Breast epithelium (tissue), 4 donors: Measurements from ENCODE around the gene HOXB4. TPM values are rescaled to one million over a fixed set of nuclear protein-coding genes. Genes with fewer than 3 reads are reported as not detected.

Experiments used
- DNase-seq, 2 donors: peaks; one replicate each; pipeline ENCODE4 v3.0.0-alpha.2; 2019; ENCODE audit warnings: low spot score in 2 of 2
- H3K27ac ChIP-seq, 2 donors: fragments of 200-600 bp; sonication (generic) in 1 of 2; one replicate each; pipeline ENCODE4 v1.5.1; 2016 to 2019; ENCODE audit warnings: mild to moderate bottlenecking in 1 of 2
- H3K27me3 ChIP-seq, 2 donors: fragments of 200-600 bp; sonication (generic) in 1 of 2; one replicate each; pipeline versions ENCODE4 v1.5.1 to v1.6.0; 2017 to 2019; ENCODE audit warnings: control low read depth in 1 of 2, mild to moderate bottlenecking in 1 of 2
- H3K36me3 ChIP-seq: fragments of 200-600 bp; one replicate; pipeline ENCODE4 v1.5.1; 2019
- H3K4me1 ChIP-seq, 2 donors: fragments of 200-600 bp; sonication (generic); one replicate each; pipeline ENCODE4 v1.5.1; 2016 to 2019; ENCODE audit warnings: control low read depth in 1 of 2
- H3K4me3 ChIP-seq, 3 donors: fragments of 200-600 bp; sonication (generic); 1 replicate in 2 of 3; 2 replicates in 1 of 3; pipeline ENCODE4 v1.5.1; 2016 to 2019; ENCODE audit warnings: mild to moderate bottlenecking in 3 of 3, moderate library complexity in 2 of 3
- H3K9me3 ChIP-seq, 2 donors: fragments of 200-600 bp; sonication (generic) in 1 of 2; one replicate each; pipeline ENCODE4 v1.5.1; 2016 to 2019; ENCODE audit warnings: control low read depth in 1 of 2
- POLR2A ChIP-seq: fragments of 450-650 bp; IDR thresholded peaks from one replicate; pipeline ENCODE4 v1.6.1; 2016; ENCODE audit warnings: antibody characterized with exemption, mild to moderate bottlenecking, moderate library complexity
- POLR2AphosphoS5 ChIP-seq, 3 donors: sonication (generic); formaldehyde crosslinking; IDR thresholded peaks; one replicate each; pipeline ENCODE4 v1.6.1; 2017; ENCODE audit warnings: antibody characterized with exemption in 3 of 3
- intact Hi-C: fragments of 100-400 bp; cut with DNase I; formaldehyde crosslinking; loops from one replicate; pipeline ENCODE4 v1.15.1; 2023; ENCODE audit warnings: low total_unique reads
- total RNA-seq, 3 donors: library from RNA; depleted of rRNA; stranded (reverse); fragments of >200 nt; gene quantifications; one replicate each; pipeline ENCODE4 v1.1.0, GENCODE V29; 2016
- TF ChIP-seq, protein P1 (sequence below), 3 donors: fragments of 450-650 bp; IDR thresholded peaks; one replicate each; pipeline ENCODE4 v1.5.1; 2016 to 2017; ENCODE audit warnings: antibody characterized with exemption in 3 of 3, mild to moderate bottlenecking in 3 of 3, moderate library complexity in 3 of 3

Gene HOXB4
- total RNA-seq, 3 donors from 2014 or later: 2.2 to 7.5 (median 2.3) TPM

DNA sequence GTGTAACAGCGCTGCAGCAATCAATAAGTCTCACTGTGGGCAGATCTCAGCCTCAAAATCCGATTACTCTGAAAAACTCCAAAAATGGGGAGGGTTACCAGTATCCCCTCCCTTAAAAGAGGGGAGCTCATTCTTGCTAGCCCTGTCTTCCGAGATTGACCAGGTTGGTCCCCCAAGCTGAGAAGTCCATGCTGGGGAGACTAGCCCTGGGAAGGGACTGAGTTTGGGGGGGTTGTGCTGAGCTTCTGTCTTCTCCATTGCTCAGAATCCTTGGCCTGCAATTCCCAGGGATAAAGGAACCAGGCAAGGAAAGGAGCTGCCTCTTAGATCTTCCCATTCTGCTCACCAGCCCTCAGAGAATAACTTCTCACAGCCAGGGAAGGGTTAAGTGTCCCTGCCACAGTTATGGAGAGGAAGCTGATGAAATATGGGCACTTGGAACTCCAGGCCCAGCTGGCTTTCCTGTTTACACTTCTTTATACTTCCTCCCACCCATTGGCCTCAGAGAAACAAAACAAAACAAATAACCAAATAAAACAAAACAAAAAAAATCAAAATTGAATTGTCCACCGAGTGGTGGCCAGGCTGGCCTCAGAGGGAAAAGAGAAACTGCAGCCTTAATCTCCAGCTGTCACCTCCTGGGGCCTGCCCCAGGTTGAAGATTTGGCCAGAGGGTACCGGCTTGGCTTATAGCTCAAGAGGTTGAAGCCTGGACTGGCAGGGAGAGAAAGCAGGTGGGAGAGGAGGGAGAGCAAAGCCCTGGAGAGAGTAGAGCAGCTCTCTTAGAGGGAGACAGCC, 9.3 kb upstream of the HOXB4 start:
- Histone ChIP-seq H3K4me3 (no peak overlapping the region), H3K27ac (peak overlapping the region in 1 of 2 donors; percentile 57), H3K27me3 (peaks cover 0 to 76% of the 10 kb centered on the region in 2 donors), H3K36me3 (no peaks in the 10 kb centered on the region), H3K4me1 (no peaks in the 10 kb centered on the region), H3K9me3 (no peaks in the 10 kb centered on the region)
- no peak for DNase-seq
- TF ChIP-seq POLR2AphosphoS5 (IDR thresholded peaks at IDR 0.05) (no peak), POLR2A (no peak)
- TF ChIP-seq, protein P1, sequence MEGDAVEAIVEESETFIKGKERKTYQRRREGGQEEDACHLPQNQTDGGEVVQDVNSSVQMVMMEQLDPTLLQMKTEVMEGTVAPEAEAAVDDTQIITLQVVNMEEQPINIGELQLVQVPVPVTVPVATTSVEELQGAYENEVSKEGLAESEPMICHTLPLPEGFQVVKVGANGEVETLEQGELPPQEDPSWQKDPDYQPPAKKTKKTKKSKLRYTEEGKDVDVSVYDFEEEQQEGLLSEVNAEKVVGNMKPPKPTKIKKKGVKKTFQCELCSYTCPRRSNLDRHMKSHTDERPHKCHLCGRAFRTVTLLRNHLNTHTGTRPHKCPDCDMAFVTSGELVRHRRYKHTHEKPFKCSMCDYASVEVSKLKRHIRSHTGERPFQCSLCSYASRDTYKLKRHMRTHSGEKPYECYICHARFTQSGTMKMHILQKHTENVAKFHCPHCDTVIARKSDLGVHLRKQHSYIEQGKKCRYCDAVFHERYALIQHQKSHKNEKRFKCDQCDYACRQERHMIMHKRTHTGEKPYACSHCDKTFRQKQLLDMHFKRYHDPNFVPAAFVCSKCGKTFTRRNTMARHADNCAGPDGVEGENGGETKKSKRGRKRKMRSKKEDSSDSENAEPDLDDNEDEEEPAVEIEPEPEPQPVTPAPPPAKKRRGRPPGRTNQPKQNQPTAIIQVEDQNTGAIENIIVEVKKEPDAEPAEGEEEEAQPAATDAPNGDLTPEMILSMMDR (IDR thresholded peaks at IDR 0.05): no peak
- intact Hi-C loops: no loop called here

DNA sequence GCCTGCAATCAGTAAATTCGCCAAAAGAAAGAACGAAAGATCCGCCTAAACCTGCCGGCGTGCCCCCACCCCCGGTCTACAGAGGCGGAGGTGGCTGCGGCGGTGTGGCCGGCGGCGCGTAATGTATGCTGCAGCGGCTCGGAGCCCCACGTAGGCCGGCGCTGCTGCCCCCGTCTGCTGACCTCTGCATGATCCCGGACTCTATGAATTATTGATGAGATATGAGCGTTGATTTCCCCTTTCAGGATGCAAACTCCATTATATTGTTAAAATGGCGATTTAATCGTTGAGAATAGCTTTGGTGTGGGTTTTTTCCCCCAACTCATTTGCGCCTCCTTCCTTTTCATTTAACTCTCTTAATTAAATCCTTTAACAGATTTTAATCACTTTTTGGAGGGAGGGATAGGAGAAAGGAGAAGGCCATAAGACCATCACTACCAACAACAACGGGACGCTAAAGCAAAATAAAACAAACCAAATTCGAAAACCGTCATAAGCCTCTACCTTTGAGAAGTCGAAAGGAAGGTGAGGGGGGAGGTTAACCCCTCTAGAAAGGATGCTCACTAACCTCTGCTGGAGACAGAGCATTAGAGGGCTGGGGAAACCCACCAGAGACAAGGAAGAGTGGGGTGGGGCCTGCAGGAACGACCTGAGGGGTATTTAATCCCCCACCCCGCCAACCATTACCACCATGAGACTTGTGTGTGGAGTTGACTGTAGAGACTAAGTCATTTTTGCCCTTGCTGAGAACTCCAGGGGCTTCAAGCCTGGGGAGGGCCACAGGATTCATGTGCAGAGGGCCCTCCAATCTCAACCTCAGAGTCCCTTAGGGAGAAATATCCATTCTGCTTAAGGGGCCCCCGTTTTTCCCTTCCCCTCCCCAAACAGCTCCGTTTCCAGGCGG, 8.5 kb upstream of the HOXB4 start:
- Histone ChIP-seq H3K27me3 (peaks cover 0 to 78% of the 10 kb centered on the region in 2 donors), H3K27ac (peak overlapping the region; percentile 67 to 88)
- TF ChIP-seq POLR2A: no peak

DNA sequence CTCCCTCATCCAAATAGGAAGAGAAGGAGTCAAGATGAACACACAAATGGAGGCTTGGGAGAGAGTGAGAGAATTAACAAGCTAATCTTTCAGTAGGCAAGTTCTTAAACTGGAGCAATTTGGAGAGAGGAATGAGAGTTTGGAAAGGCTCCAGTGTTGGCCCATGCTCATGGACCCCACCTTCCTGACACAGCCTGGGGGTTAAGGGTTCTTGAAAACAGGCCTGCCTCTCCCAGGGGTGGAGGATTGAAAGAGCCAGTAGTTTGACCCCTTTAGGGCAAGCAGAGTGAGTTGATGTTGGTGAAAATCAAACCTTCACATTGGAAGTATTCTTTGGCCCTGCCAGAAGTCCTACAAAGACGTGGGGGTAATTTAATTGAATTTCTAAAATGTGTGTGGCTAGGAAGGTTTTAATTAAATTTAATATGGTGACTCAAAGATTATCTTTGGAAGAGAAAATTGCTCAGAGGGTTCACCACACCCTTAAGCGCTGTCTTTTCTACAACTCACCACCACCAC, 6.1 kb upstream of the HOXB4 start:
- intact Hi-C loops: no loop called here
- Histone ChIP-seq H3K4me3 (peak overlapping the region; percentile 66 to 85 (median 73)), H3K36me3 (no peaks in the 10 kb centered on the region), H3K27ac (peak overlapping the region in 1 of 2 donors; percentile 88), H3K4me1 (no peaks in the 10 kb centered on the region), H3K9me3 (no peaks in the 10 kb centered on the region), H3K27me3 (peaks cover 0 to 86% of the 10 kb centered on the region in 2 donors)
- no peak for DNase-seq
- TF ChIP-seq POLR2A (no peak), POLR2AphosphoS5 (IDR thresholded peaks at IDR 0.05) (no peak)
- TF ChIP-seq, protein P1 (IDR thresholded peaks at IDR 0.05): no peak

More for the DNA sequence above, 8.5 kb upstream of the HOXB4 start:
- Histone ChIP-seq H3K9me3 (no peaks in the 10 kb centered on the region), H3K4me3 (peak overlapping the region; percentile 66 to 85 (median 73)), H3K4me1 (no peaks in the 10 kb centered on the region), H3K36me3 (no peaks in the 10 kb centered on the region)
- no peak for DNase-seq
- intact Hi-C loops: no loop called here

DNA sequence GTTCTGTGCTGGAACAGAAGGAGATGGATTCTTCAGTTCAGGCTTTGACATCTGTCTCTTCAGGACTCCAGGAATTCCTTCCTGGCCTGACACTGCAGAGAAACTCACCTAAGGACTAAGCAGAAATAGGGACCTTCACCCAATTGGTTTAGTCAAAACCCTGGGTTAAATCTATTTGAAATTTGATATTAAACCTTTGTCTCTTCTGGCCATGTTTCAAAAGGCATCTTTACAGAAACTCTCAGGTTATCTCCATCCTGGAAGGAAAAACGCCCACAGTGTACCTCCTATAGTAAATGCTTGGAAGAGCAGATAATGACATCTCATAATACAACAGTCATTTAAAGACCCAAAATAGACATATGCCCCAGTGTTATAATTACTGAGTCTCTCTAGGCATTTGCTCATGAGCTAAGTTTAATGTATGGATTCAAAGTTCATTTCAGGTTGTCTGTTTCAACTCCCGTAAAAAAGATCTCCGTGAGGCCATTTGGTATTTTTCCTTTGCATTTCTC, 5.6 kb upstream of the HOXB4 start:
- Histone ChIP-seq H3K27ac (peak overlapping the region in 1 of 2 donors; percentile 96), H3K27me3 (peaks cover 0 to 91% of the 10 kb centered on the region in 2 donors), H3K36me3 (no peaks in the 10 kb centered on the region), H3K4me1 (no peaks in the 10 kb centered on the region), H3K9me3 (no peaks in the 10 kb centered on the region), H3K4me3 (no peak overlapping the region)
- intact Hi-C loops: no loop called here
- DNase-seq: no peak
- TF ChIP-seq POLR2A (no peak), POLR2AphosphoS5 (IDR thresholded peaks at IDR 0.05) (no peak)
- TF ChIP-seq, protein P1 (IDR thresholded peaks at IDR 0.05): no peak

DNA sequence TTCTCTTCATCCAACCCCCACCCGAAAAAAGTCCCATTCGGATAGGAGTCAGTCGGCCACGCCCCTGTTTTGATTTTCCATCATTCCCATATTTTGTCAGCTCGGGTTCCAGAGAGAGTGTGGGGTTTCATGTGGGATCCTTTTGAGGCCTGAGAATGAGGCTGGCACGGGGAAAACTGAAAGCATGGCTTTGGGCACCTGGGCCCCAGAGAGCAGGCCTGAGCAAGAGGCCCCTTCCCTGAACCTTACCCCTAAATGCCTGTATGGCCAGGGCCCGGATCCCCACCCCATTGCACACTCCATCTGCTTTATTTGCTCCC, 4.6 kb upstream of the HOXB4 start:
- H3K4me1 ChIP-seq: no peaks in the 10 kb centered on the region
- H3K27me3 ChIP-seq: peaks cover 0 to 90% of the 10 kb centered on the region in 2 donors
- no peak for TF ChIP-seq POLR2AphosphoS5 (IDR thresholded peaks at IDR 0.05)
- no peak for TF ChIP-seq POLR2A
- TF ChIP-seq, protein P1 (IDR thresholded peaks at IDR 0.05): no peak

More for the DNA sequence above, 4.6 kb upstream of the HOXB4 start:
- H3K27ac ChIP-seq: peak overlapping the region; percentile 84 to 96
- no peaks in the 10 kb centered on the region for H3K9me3 ChIP-seq
- H3K4me3 ChIP-seq: peak overlapping the region; percentile 57 to 77 (median 66)
- DNase-seq: no peak
- no peaks in the 10 kb centered on the region for H3K36me3 ChIP-seq
- intact Hi-C loops: no loop called here
